ENCODE results near the gene ICE1. TPM values are rescaled to one million over a fixed set of nuclear protein-coding genes. Genes with fewer than 3 reads are reported as not detected.
"Not testable (repeated sequence)": the region's sequence is repeated elsewhere in the genome, so short reads cannot be mapped to it uniquely, and the experiment has no call there.

ICE1 gene
- total and polyA plus RNA-seq, 2 experiments from 2014 or later = 17.7 to 19.6 TPM

DNA sequence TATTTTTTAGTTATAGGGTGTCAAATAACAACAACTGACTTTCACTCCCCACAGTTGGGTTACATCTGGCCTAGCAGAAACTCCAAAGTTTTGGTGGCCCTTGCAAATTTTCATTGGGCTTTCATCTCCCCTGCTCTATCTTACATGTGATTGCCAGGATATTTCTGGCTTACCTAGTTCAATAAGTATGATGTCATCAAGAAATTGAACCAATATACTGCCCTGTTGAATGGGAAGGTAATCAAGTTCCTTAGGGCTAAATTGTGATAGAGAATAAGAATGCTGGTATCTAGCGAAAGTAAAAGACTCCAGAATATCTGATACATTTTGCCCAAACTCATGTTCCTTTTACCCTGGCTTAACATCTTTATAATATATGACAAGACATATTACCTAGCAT, 17.0 kb upstream of the ICE1 start:
- Histone ChIP-seq H3K4me3 (no peak overlapping the region), H3K27me3 (no peaks in the 10 kb centered on the region), H3K4me1 (ENCODE audit: low read depth) (no peaks in the 10 kb centered on the region), H3K27ac (no peak overlapping the region), H3K9me3 (ENCODE audit: low read depth) (no peaks in the 10 kb centered on the region), H3K36me3 (no peaks in the 10 kb centered on the region)
- no peak for TF ChIP-seq CTCF (IDR thresholded peaks at IDR 0.05; ENCODE audit: low read depth, low read length)
- DNase-seq (ENCODE audit: low read depth in 1 of 2, low spot score in 1 of 2) = no peak

- no peak for DNase-seq (ENCODE audit: low read depth in 1 of 2, low spot score in 1 of 2)
- Histone ChIP-seq H3K36me3 (no peaks in the 10 kb centered on the region), H3K27ac (no peak overlapping the region), H3K9me3 (ENCODE audit: low read depth) (no peaks in the 10 kb centered on the region), H3K4me1 (ENCODE audit: low read depth) (no peaks in the 10 kb centered on the region), H3K27me3 (no peaks in the 10 kb centered on the region), H3K4me3 (no peak overlapping the region)
- TF ChIP-seq CTCF (IDR thresholded peaks at IDR 0.05; ENCODE audit: low read depth, low read length) = no peak
Observed at GRCh38 chr5:5407924-5408323, 14.6 kb upstream of the ICE1 start.

GRCh38 chr5:5409151-5409810, 13.2 kb upstream of the ICE1 start:
- Histone ChIP-seq H3K4me1 (ENCODE audit: low read depth) (no peaks in the 10 kb centered on the region), H3K27ac (no peak overlapping the region), H3K36me3 (no peaks in the 10 kb centered on the region), H3K9me3 (ENCODE audit: low read depth) (no peaks in the 10 kb centered on the region), H3K27me3 (no peaks in the 10 kb centered on the region), H3K4me3 (no peak overlapping the region)
- no peak for DNase-seq (ENCODE audit: low read depth in 1 of 2, low spot score in 1 of 2)
- TF ChIP-seq CTCF (IDR thresholded peaks at IDR 0.05; ENCODE audit: low read depth, low read length) = no peak

DNA sequence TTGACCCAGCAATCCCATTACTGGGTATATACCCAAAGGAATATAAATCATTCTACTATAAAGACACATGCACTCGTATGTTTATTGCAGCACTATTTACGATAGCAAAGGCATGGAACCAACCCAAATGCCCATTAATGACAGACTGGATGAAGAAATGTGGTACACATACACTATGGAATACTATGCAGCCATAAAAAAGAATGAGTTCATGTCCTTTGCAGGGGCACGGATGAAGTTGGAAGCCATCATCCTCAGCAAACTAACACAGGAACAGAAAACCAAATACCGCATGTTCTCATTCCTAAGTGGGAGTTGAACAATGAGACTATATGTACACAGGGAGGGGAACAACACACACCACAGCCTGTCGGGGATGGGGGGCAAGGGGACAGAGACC, 8.6 kb upstream of the ICE1 start:
- not testable (repeated sequence) for DNase-seq (ENCODE audit: low read depth in 1 of 2, low spot score in 1 of 2); H3K27me3 ChIP-seq; H3K4me3 ChIP-seq; H3K36me3 ChIP-seq; H3K9me3 ChIP-seq (ENCODE audit: low read depth); H3K4me1 ChIP-seq (ENCODE audit: low read depth); H3K27ac ChIP-seq

DNA sequence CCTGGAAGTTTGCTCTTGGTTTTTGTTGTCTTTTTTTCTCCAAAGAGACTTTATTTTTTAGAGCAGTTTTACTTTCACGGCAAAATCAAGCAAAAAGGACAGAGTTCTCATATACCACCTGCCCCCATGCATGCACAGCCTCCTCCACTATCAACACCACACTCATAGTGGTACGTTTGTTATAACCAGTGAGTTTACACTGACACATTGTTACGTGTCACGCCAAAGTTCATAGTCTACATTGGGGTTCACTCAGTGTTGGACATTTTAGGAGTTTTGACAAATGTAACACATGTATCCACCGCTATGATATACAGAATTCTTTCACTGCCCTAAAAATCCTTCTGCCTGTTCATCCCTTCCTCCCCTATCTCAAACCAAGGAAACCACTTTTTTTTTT, 7.5 kb upstream of the ICE1 start:
- H3K36me3 ChIP-seq = no peaks in the 10 kb centered on the region
- H3K27me3 ChIP-seq = no peaks in the 10 kb centered on the region
- H3K4me1 ChIP-seq (ENCODE audit: low read depth) = no peaks in the 10 kb centered on the region
- no peaks in the 10 kb centered on the region for H3K9me3 ChIP-seq (ENCODE audit: low read depth)
- no peak overlapping the region for H3K4me3 ChIP-seq
- no peak overlapping the region for H3K27ac ChIP-seq
- no peak for TF ChIP-seq CTCF (IDR thresholded peaks at IDR 0.05; ENCODE audit: low read depth, low read length)
- DNase-seq (ENCODE audit: low read depth in 1 of 2, low spot score in 1 of 2) = no peak

DNA sequence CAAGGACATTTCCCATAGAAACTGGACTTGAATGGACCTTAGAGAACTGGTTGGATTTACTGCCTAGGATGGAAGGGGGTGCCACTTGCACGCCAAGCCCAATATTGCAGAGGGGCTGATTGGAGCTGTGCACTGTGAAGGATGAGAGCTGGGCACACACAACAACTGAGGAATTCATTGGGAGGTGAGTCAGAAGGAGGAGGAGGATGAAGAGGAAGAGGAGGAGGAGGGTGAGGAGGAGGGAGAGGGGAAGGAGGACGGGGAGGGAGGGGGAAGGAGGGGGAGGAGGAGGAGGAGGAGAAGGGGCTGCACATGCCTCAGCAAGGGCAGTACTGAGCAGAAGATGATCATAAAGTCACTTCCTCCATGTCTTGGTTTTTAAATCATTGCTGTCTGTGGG, 5.7 kb upstream of the ICE1 start:
- no peak for TF ChIP-seq CTCF (IDR thresholded peaks at IDR 0.05; ENCODE audit: low read depth, low read length)
- H3K27me3 ChIP-seq = no peaks in the 10 kb centered on the region
- H3K9me3 ChIP-seq (ENCODE audit: low read depth) = no peaks in the 10 kb centered on the region
- no peak overlapping the region for H3K4me3 ChIP-seq
- no peaks in the 10 kb centered on the region for H3K4me1 ChIP-seq (ENCODE audit: low read depth)
- no peak for DNase-seq (ENCODE audit: low read depth in 1 of 2, low spot score in 1 of 2)
- H3K36me3 ChIP-seq = no peaks in the 10 kb centered on the region
- no peak overlapping the region for H3K27ac ChIP-seq

Data from cardiac muscle cell (in vitro differentiated cells and primary cell).